ENCODE data around the gene SLITRK6.
"Not testable (repeated sequence)": the region's sequence is repeated elsewhere in the genome, so short reads cannot be mapped to it uniquely, and the experiment has no call there.

Gene SLITRK6

GRCh38 chr13:85798556-85798955, 663 bp downstream of the SLITRK6 start:
- Histone ChIP-seq H3K27me3 (ENCODE audit: control insufficient read depth, insufficient read depth, low read length) (no peaks in the 10 kb centered on the region), H3K36me3 (ENCODE audit: control insufficient read depth, low read depth, low read length) (no peaks in the 10 kb centered on the region), H3K27ac (ENCODE audit: low read length) (no peak overlapping the region), H3K9me3 (ENCODE audit: control insufficient read depth, low read depth, low read length) (no peaks in the 10 kb centered on the region), H3K4me3 (ENCODE audit: low read length) (no peak overlapping the region), H3K9ac (ENCODE audit: low read length) (no peak overlapping the region), H3K4me1 (ENCODE audit: control insufficient read depth, low read depth, low read length) (peaks cover 15% of the 10 kb centered on the region)

GRCh38 chr13:85797311-85797710, 1.9 kb downstream of the SLITRK6 start:
- no peak overlapping the region for H3K4me3 ChIP-seq (ENCODE audit: low read length)
- H3K36me3 ChIP-seq (ENCODE audit: control insufficient read depth, low read depth, low read length) = no peaks in the 10 kb centered on the region
- peaks cover 15% of the 10 kb centered on the region for H3K4me1 ChIP-seq (ENCODE audit: control insufficient read depth, low read depth, low read length)
- no peaks in the 10 kb centered on the region for H3K9me3 ChIP-seq (ENCODE audit: control insufficient read depth, low read depth, low read length)
- no peak overlapping the region for H3K9ac ChIP-seq (ENCODE audit: low read length)
- no peaks in the 10 kb centered on the region for H3K27me3 ChIP-seq (ENCODE audit: control insufficient read depth, insufficient read depth, low read length)
- no peak overlapping the region for H3K27ac ChIP-seq (ENCODE audit: low read length)

GRCh38 chr13:85785205-85785604, 14.0 kb downstream of the SLITRK6 start:
- Histone ChIP-seq H3K27me3 (ENCODE audit: control insufficient read depth, insufficient read depth, low read length) (no peaks in the 10 kb centered on the region), H3K27ac (ENCODE audit: low read length) (no peak overlapping the region), H3K36me3 (ENCODE audit: control insufficient read depth, low read depth, low read length) (no peaks in the 10 kb centered on the region), H3K9ac (ENCODE audit: low read length) (no peak overlapping the region), H3K9me3 (ENCODE audit: control insufficient read depth, low read depth, low read length) (no peaks in the 10 kb centered on the region), H3K4me1 (ENCODE audit: control insufficient read depth, low read depth, low read length) (no peaks in the 10 kb centered on the region), H3K4me3 (ENCODE audit: low read length) (no peak overlapping the region)

- Histone ChIP-seq H3K9me3 (ENCODE audit: control insufficient read depth, low read depth, low read length) (no peaks in the 10 kb centered on the region), H3K4me1 (ENCODE audit: control insufficient read depth, low read depth, low read length) (no peaks in the 10 kb centered on the region), H3K36me3 (ENCODE audit: control insufficient read depth, low read depth, low read length) (no peaks in the 10 kb centered on the region), H3K4me3 (ENCODE audit: low read length) (no peak overlapping the region), H3K27ac (ENCODE audit: low read length) (no peak overlapping the region), H3K27me3 (ENCODE audit: control insufficient read depth, insufficient read depth, low read length) (no peaks in the 10 kb centered on the region), H3K9ac (ENCODE audit: low read length) (no peak overlapping the region)
Observed at GRCh38 chr13:85772367-85772766, 26.9 kb downstream of the SLITRK6 start.

GRCh38 chr13:85771856-85772255, 27.4 kb downstream of the SLITRK6 start:
- Histone ChIP-seq H3K4me1 (ENCODE audit: control insufficient read depth, low read depth, low read length) (no peaks in the 10 kb centered on the region), H3K27me3 (ENCODE audit: control insufficient read depth, insufficient read depth, low read length) (no peaks in the 10 kb centered on the region), H3K27ac (ENCODE audit: low read length) (no peak overlapping the region), H3K36me3 (ENCODE audit: control insufficient read depth, low read depth, low read length) (no peaks in the 10 kb centered on the region), H3K9me3 (ENCODE audit: control insufficient read depth, low read depth, low read length) (no peaks in the 10 kb centered on the region), H3K4me3 (ENCODE audit: low read length) (no peak overlapping the region), H3K9ac (ENCODE audit: low read length) (no peak overlapping the region)

- Histone ChIP-seq H3K9ac (ENCODE audit: low read length) (no peak overlapping the region), H3K4me1 (ENCODE audit: control insufficient read depth, low read depth, low read length) (no peaks in the 10 kb centered on the region), H3K9me3 (ENCODE audit: control insufficient read depth, low read depth, low read length) (no peaks in the 10 kb centered on the region), H3K27ac (ENCODE audit: low read length) (no peak overlapping the region), H3K36me3 (ENCODE audit: control insufficient read depth, low read depth, low read length) (no peaks in the 10 kb centered on the region), H3K27me3 (ENCODE audit: control insufficient read depth, insufficient read depth, low read length) (no peaks in the 10 kb centered on the region), H3K4me3 (ENCODE audit: low read length) (no peak overlapping the region)
Observed at GRCh38 chr13:85768946-85769345, 30.3 kb downstream of the SLITRK6 start.

GRCh38 chr13:85755123-85755522, 44.1 kb downstream of the SLITRK6 start:
- Histone ChIP-seq H3K27ac (ENCODE audit: low read length) (no peak overlapping the region), H3K9ac (ENCODE audit: low read length) (no peak overlapping the region)

GRCh38 chr13:85743201-85743770, 55.9 kb downstream of the SLITRK6 start:
- H3K4me3 ChIP-seq (ENCODE audit: low read length); H3K27ac ChIP-seq (ENCODE audit: low read length); H3K27me3 ChIP-seq (ENCODE audit: control insufficient read depth, insufficient read depth, low read length); H3K9me3 ChIP-seq (ENCODE audit: control insufficient read depth, low read depth, low read length); H3K9ac ChIP-seq (ENCODE audit: low read length); H3K36me3 ChIP-seq (ENCODE audit: control insufficient read depth, low read depth, low read length): not testable (repeated sequence)
- peaks cover 13% of the 10 kb centered on the region for H3K4me1 ChIP-seq (ENCODE audit: control insufficient read depth, low read depth, low read length)

More at GRCh38 chr13:85755123-85755522, 44.1 kb downstream of the SLITRK6 start:
- Histone ChIP-seq H3K27me3 (ENCODE audit: control insufficient read depth, insufficient read depth, low read length) (no peaks in the 10 kb centered on the region), H3K4me3 (ENCODE audit: low read length) (no peak overlapping the region), H3K36me3 (ENCODE audit: control insufficient read depth, low read depth, low read length) (no peaks in the 10 kb centered on the region), H3K9me3 (ENCODE audit: control insufficient read depth, low read depth, low read length) (no peaks in the 10 kb centered on the region), H3K4me1 (ENCODE audit: control insufficient read depth, low read depth, low read length) (no peaks in the 10 kb centered on the region)

Data from iPS-18a (cell line).